ENCODE measurements around the gene SYNPO2. TPM values are rescaled to one million over a fixed set of nuclear protein-coding genes. Genes with fewer than 3 reads are reported as not detected.

SYNPO2 gene
- total RNA-seq, 2 experiments from 2014 or later = 0.22 to 0.41 TPM

DNA sequence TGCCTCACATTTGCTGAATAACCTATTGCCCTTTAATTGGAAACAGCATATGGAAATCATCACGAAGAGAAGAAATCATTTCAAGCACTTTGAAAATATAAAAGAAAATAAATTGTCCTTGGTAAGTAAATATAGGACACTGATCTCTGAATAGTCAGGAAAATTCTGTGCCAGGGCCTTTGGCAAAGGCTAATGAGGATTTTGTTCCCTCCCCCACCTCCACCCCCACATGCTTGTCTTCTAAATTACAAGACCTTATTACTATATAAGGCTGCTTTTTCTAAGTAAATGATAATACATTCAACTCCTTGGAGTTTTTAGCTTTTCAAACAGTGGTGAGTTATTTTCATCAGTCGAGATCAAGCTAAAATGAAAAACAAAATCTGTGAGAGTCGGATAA lies 15.8 kb downstream of the SYNPO2 start:
- Mint-ChIP-seq H3K4me1 (ENCODE audit: low read depth) (no peaks in the 10 kb centered on the region), H3K27me3 (peaks cover 37% of the 10 kb centered on the region), H3K9me3 (no peaks in the 10 kb centered on the region), H3K36me3 (ENCODE audit: low read depth) (no peaks in the 10 kb centered on the region), H3K4me3 (no peak overlapping the region), H3K27ac (no peak overlapping the region)
- Histone ChIP-seq H3K36me3 (ENCODE audit: insufficient read depth, low read length) (no peaks in the 10 kb centered on the region), H3K4me3 (ENCODE audit: low read length) (no peak overlapping the region), H3K27ac (ENCODE audit: low read depth in 1 of 2, low read length in 2 of 2) (no peak overlapping the region), H3K9me3 (ENCODE audit: control insufficient read depth in 1 of 2, insufficient read depth in 1 of 2, low read length in 2 of 2) (no peaks in the 10 kb centered on the region), H3K27me3 (ENCODE audit: control insufficient read depth in 1 of 2, insufficient read depth in 2 of 2, low read length in 2 of 2) (peaks cover 3 to 5% of the 10 kb centered on the region in 2 experiments), H3K4me1 (ENCODE audit: insufficient read depth, low read length) (no peaks in the 10 kb centered on the region)
- intact Hi-C loops (cut with DNase I, micrococcal nuclease) = no loop called here
- ChIA-PET POLR2A (no interaction called here), CTCF (no interaction called here)
- TF ChIP-seq, protein P1, sequence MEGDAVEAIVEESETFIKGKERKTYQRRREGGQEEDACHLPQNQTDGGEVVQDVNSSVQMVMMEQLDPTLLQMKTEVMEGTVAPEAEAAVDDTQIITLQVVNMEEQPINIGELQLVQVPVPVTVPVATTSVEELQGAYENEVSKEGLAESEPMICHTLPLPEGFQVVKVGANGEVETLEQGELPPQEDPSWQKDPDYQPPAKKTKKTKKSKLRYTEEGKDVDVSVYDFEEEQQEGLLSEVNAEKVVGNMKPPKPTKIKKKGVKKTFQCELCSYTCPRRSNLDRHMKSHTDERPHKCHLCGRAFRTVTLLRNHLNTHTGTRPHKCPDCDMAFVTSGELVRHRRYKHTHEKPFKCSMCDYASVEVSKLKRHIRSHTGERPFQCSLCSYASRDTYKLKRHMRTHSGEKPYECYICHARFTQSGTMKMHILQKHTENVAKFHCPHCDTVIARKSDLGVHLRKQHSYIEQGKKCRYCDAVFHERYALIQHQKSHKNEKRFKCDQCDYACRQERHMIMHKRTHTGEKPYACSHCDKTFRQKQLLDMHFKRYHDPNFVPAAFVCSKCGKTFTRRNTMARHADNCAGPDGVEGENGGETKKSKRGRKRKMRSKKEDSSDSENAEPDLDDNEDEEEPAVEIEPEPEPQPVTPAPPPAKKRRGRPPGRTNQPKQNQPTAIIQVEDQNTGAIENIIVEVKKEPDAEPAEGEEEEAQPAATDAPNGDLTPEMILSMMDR (IDR thresholded peaks at IDR 0.05) = no peak
- no peak for ATAC-seq (ENCODE audit: poor library complexity)
- DNase-seq = no peak

DNA sequence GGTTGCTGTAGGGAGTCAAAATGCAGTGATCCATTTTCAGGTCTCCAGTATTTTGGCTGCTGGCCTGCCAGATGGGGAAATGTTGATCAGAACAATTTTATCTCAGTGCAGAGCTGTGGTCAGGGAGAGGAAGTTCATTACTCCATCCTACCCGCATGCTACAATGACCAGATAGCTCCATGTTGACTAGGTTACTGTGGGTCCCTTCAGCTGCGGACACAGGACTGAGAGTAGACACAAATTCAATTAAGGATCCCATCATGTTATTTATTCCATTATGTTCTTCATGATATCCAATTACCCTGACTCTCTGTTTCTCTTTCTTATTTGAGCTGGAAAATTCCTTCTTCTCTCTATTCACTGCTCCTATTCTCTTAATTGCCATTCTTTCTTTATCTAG lies 16.3 kb downstream of the SYNPO2 start:
- intact Hi-C loops (cut with DNase I, micrococcal nuclease) = no loop called here
- Histone ChIP-seq H3K36me3 (ENCODE audit: insufficient read depth, low read length) (no peaks in the 10 kb centered on the region), H3K4me3 (ENCODE audit: low read length) (no peak overlapping the region), H3K27me3 (ENCODE audit: control insufficient read depth in 1 of 2, insufficient read depth in 2 of 2, low read length in 2 of 2) (peaks cover 5 to 6% of the 10 kb centered on the region in 2 experiments), H3K27ac (ENCODE audit: low read depth in 1 of 2, low read length in 2 of 2) (no peak overlapping the region), H3K4me1 (ENCODE audit: insufficient read depth, low read length) (no peaks in the 10 kb centered on the region), H3K9me3 (ENCODE audit: control insufficient read depth in 1 of 2, insufficient read depth in 1 of 2, low read length in 2 of 2) (no peaks in the 10 kb centered on the region)
- H3K9me3 Mint-ChIP-seq = no peaks in the 10 kb centered on the region
- TF ChIP-seq, protein P1 (IDR thresholded peaks at IDR 0.05) = no peak
- no peak overlapping the region for H3K4me3 Mint-ChIP-seq
- DNase-seq (no peak), ATAC-seq (ENCODE audit: poor library complexity) (no peak)
- no peak overlapping the region for H3K27ac Mint-ChIP-seq
- CTCF ChIA-PET = interaction anchor here (0.6 kb wide), 1 partner anchor 1390 kb away, joined by 3 read pairs; no protein-coding TSS in a partner anchor
- H3K36me3 Mint-ChIP-seq (ENCODE audit: low read depth) = no peaks in the 10 kb centered on the region
- POLR2A ChIA-PET = no interaction called here
- H3K4me1 Mint-ChIP-seq (ENCODE audit: low read depth) = no peaks in the 10 kb centered on the region
- peaks cover 39% of the 10 kb centered on the region for H3K27me3 Mint-ChIP-seq

DNA sequence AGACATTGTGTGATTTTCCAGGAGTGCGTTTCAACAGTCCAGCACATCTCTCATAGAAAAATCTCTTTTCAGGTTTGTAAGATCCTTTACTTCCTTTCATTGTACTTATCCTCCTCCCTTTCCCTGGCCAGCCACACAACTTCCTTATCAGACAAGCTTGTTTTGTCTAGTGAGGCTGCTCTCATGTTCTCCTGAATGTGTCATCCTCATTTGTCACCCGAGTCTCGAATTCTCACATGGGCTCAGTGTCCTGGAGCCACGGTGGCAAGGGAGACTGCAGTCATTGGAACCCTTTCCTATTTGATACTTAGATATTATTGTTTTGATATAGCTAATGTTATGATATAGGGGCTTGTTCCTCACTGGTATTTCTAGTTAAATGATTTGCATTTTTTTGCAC lies 16.9 kb downstream of the SYNPO2 start:
- Mint-ChIP-seq H3K4me3 (no peak overlapping the region), H3K27me3 (peaks cover 45% of the 10 kb centered on the region), H3K36me3 (ENCODE audit: low read depth) (no peaks in the 10 kb centered on the region), H3K27ac (no peak overlapping the region), H3K4me1 (ENCODE audit: low read depth) (no peaks in the 10 kb centered on the region), H3K9me3 (no peaks in the 10 kb centered on the region)
- H3K27ac ChIP-seq (ENCODE audit: low read depth in 1 of 2, low read length in 2 of 2) = no peak overlapping the region
- DNase-seq (no peak), ATAC-seq (ENCODE audit: poor library complexity) (no peak)
- H3K27me3 ChIP-seq (ENCODE audit: control insufficient read depth in 1 of 2, insufficient read depth in 2 of 2, low read length in 2 of 2) = peaks cover 5 to 6% of the 10 kb centered on the region in 2 experiments
- intact Hi-C loops (cut with DNase I, micrococcal nuclease) = no loop called here
- no peaks in the 10 kb centered on the region for H3K9me3 ChIP-seq (ENCODE audit: control insufficient read depth in 1 of 2, insufficient read depth in 1 of 2, low read length in 2 of 2)
- TF ChIP-seq, protein P1 (IDR thresholded peaks at IDR 0.05) = no peak
- H3K36me3 ChIP-seq (ENCODE audit: insufficient read depth, low read length) = no peaks in the 10 kb centered on the region
- POLR2A ChIA-PET = no interaction called here
- CTCF ChIA-PET = no interaction called here
- H3K4me3 ChIP-seq (ENCODE audit: low read length) = no peak overlapping the region
- no peaks in the 10 kb centered on the region for H3K4me1 ChIP-seq (ENCODE audit: insufficient read depth, low read length)
